GM15510 (cell line): ENCODE measurements around the gene ARHGEF7.

Experiments
- POLR2A ChIP-seq: IDR thresholded peaks from 3 replicates; pipeline ENCODE4 v1.6.1; 2011; ENCODE audit warnings: borderline replicate concordance; ENCODE audit not compliant: insufficient read length; ENCODE audit errors: extremely low read depth

ARHGEF7 gene

DNA sequence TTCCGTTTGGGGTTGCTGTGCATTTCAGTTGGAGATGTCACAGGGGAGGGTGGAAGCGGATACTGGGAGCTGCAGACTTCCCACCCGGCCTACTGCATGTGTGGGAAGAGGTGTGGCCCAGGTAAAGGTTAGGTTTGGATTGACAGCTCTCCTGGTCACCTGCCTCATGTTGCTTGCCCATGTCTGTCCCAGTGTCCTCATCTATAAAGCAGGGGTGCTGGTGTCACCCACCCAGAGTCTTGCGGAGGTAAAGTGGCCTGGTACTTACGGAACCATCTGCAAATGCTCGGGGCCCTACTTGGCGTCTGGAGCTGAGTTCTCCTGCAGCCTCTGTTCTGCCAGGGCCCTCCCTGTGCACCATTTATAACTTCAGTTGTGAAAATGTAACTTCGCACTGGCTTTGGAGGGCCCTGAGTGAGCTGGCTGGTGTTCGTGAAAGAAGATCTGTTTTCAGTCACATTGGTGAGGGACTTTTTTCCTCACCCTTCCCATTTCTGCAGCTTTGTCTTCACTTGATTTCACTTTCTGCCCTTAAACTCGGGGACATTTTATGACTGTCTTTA is 140.2 kb downstream of the ARHGEF7 start:
- TF ChIP-seq POLR2A = no peak

- TF ChIP-seq POLR2A = no peak
Observed at GRCh38 chr13:111256458-111256857, 141.3 kb downstream of the ARHGEF7 start.

DNA sequence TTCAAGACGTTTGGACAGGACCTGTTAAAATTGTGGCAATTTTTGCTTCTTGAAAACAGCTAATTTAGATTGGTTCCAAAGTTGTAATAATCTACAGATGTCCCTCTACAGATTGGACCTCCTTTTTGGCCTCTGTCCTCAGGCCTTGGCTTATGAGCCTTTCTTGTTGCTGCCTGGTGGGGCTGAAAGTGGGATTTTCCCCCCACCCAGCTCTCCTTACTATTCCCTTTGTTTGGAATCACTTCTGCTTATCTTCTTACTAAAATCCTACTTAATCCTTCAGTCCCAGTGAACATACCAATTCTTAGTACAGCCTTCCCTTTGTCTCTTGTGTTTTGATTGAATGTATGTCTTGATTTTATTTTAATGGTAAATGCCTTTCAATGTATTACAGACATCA is 141.8 kb downstream of the ARHGEF7 start:
- no peak for TF ChIP-seq POLR2A

DNA sequence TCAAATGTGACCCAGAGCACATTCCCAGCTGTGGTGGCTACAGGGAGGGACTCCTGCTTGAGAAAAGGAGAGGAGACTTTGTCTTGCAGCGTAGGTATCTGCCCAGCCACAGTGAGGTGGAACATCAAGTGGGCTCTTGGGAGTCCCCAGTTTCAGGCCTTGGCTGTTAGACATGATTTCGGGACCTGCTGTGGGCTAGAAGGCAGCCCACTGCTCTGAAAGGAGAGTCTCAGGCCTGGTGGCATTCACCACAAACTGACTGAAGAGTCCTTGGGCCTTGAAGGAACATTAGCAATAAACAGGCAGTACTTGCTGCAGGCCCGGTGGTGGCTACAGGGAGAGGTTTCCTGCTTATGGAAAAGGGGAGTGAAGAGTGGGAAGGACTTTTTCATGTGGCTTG is 143.5 kb downstream of the ARHGEF7 start:
- TF ChIP-seq POLR2A = no peak

DNA sequence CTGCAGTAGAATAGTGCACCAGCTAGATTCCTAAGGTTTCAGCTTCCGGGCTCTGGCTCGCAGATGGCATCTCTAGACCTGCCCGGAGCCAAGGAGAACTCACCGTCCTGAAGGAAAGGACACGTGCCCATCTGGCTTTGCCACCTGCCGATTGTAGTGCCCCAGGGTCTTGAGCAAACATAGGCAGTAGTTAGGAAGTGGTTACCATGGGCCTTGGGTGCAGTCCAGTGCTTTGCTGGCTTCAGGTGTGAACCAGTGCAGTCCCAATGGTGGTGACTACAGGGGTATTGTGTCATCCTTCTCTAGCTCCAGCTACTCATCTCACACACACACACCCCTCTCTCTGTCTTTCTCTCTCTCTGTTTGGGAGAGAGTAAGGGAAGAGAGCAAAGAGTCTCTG is 143.9 kb downstream of the ARHGEF7 start:
- TF ChIP-seq POLR2A = no peak

GRCh38 chr13:111261326-111261725 is 146.2 kb downstream of the ARHGEF7 start:
- TF ChIP-seq POLR2A = no peak

DNA sequence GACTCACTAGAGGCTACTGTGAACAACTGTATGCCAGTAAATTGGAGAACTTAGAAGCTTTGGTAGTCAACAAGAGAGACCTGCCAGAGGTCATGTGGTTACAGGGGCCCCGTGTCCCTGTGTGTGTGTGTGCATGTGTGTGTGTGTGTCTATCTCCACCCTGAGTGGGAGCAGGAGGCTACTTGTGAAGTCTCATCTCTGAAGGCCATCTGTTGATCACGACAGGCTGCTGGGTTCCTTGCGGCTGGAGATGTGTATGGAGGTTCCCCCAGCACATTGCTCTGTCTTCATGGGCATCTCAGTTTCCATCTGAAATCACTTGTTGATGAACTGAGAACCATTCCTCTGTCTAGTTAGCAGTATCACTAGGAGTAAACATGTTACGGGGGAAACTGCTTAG is 147.2 kb downstream of the ARHGEF7 start:
- TF ChIP-seq POLR2A = no peak

DNA sequence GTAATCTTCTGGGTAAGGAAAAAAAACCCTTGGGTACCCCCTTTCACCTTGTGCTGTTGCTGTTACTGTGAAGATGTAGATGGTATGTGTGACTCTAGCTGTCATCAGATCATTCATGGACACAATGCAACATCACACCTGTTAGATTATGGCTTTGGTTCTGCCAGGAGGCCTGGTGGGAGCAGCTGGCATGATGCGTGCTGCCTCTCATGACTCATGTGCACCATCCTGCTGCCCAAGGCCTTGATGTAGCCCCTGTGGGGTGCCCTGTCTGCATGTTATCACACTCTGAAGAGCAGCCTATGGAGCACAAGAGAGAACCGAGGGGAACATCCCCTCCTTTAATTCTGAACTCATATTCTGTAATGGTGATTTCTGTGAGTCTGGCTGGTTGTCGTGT is 147.6 kb downstream of the ARHGEF7 start:
- no peak for TF ChIP-seq POLR2A

- TF ChIP-seq POLR2A = no peak
Observed at GRCh38 chr13:111263566-111263965, 148.5 kb downstream of the ARHGEF7 start.

GRCh38 chr13:111265006-111265700 is 150.0 kb downstream of the ARHGEF7 start:
- TF ChIP-seq POLR2A = no peak

DNA sequence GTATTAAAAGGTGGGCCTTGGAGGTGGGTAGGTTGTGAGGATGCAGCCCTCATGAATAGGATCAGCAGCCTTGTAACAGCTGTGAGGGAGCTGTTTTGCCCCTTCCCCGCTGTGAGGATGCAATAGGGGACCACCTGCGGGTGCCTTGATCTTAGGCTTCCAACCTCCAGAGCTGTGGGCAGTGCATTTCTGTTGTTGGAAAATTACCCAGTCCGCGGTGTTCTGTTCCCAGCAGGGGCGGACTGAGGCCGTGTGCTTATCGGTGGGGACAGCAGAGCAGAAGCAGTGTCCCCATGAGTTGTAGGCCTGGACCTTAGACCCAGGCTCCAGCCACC is 150.6 kb downstream of the ARHGEF7 start:
- no peak for TF ChIP-seq POLR2A

DNA sequence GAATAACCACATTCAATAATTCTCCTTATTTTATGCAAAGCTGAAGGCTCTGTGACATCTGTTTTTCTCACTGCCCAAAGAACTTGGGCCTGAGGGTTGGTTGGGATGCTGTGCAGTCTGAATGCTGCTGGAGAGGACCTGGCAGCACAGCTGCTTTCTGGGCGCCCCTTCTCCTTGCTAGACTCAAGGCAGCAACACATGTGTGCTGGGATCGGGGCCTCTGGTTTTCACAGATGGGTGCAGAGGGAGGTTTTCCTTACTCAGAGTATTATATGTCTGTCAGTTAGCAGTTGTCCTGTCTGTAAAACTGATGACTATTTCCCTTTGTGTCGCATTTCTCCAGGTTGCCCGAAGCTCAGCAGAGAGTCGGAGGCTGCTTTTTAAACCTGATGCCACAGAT is 152.1 kb downstream of the ARHGEF7 start:
- no peak for TF ChIP-seq POLR2A

- no peak for TF ChIP-seq POLR2A
Observed at GRCh38 chr13:111267784-111268183, 152.7 kb downstream of the ARHGEF7 start.

DNA sequence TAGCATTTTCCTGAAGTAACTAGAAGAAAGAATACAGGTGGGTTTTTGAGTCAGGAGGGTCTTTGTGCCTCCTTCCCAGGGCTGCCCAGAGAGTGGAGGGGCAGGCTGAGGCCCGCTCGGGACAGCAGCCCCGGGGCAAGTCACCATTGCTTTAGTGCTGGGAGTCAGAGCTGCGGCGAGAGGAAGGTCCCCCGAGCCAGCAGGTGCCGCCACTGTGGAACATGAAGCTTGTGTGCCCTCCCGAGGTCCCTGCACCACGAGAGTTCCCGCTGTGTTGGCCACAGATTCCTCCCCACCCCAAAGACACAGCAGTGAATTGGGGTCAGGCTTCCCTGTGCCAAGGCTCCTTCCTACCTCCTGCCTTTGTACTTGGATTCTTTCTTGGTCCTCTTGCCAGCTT is 154.4 kb downstream of the ARHGEF7 start:
- no peak for TF ChIP-seq POLR2A

DNA sequence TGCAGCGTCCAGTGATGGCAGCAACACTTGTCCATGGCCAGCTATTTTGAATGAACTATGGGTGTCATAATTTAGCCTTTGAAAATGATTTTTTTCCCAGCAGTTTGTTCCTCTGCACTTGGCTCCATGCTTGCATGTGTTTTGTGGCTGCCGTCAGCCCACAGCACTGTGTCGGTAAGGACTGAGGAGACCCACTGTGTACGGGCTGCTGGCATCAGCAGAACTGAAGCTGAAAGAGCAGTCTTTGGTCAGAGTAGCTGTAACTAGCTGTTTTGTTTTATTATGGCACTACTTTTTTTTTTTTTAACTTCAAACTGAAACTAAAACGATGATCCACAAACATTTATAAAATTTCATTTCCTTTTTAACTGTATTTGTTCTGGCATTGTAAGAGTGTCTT is 155.0 kb downstream of the ARHGEF7 start:
- TF ChIP-seq POLR2A = no peak

DNA sequence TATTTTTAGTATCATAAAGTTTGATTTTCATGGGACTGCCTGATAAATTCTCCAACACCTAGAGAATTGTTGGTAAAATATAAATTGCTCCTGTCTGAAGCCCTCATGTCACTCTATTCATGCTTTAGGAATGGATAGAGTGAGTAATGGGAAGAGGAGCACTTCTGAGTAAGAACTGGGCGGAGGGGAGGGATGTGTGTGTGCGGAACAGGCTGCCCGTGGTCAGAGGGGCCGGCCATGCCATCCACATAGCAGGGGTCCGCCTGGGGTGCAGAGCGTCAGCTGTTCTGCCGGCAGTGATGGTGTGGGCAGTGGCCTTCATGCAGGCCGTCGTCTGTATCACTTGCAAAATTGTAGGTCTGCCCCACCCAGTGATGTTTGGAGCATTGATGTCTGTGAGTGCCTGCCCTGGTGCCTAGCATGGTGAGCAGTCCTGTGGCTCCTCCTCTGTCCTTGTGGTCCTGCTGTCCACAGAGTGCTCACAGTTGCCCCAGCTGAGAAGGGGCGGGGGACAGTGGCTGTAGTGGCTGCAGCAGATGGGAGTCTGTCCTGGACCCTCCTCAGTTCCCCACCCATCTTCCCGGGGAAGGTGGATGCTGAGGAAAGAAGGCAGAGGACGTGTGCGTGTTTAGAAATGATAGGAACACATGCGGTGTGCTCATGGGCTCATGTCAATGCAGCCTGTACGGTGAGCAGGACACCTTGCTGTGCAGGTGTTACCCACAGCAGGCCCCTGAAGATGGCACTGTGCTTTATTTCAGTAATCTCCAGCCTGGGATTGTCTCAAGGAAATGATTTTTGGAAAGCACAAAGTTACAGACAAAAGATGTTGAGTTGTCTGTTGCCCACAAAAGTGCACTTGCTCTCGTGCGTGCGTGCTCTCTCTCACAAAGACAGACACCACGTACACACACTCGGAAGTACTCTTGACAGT is 155.9 kb downstream of the ARHGEF7 start:
- TF ChIP-seq POLR2A = no peak

DNA sequence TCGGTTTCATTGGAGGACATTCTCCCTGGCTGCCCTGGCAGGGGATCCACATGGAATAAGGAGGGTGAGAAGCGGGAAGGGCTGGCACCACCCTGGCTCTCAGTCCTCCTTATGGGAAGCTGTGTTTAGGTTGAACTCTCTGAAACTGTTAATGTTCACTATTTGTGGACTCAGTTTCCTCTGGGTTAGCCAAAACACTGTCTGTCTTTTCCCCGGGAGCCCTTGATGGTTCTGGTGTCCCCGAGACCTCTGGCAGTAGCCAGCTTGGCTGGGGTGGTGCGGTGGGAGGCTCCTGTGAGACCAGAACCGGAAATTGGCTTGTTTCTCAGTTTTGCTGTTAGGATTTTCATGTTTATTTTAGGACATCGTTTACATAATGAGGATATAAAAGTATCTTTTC is 157.0 kb downstream of the ARHGEF7 start:
- no peak for TF ChIP-seq POLR2A

- TF ChIP-seq POLR2A = no peak
Observed at GRCh38 chr13:111275382-111275781, 160.3 kb downstream of the ARHGEF7 start.
